IMR-90 (cell line): ENCODE measurements around the gene RBM39. TPM values are rescaled to one million over a fixed set of nuclear protein-coding genes. Genes with fewer than 3 reads are reported as not detected.

Experiments used
- ATAC-seq: fragments of 200-7000 bp; cut with Tn5 transposase; 2 replicates; pipeline ENCODE4 v1.9.1; 2020; ENCODE audit warnings: low read depth, mild to moderate bottlenecking, moderate library complexity
- BruUV-seq: library from RNA; stranded (reverse); fragments of 400-500 nt; replicated peaks from 2 replicates; lab custom pipeline; 2021; lab: Mats Ljungman, UMichigan
- CTCF ChIA-PET: fragments of 300-600 bp; formaldehyde crosslinking; extraction: SDS; loops from one replicate; lab custom pipeline; 2021; ENCODE audit warnings: antibody characterized with exemption; lab: Yijun Ruan, JAX
- POLR2A ChIA-PET: fragments of 300-600 bp; sonication (Branson Sonifier 250); formaldehyde crosslinking; loops from one replicate; lab custom pipeline; 2022; ENCODE audit warnings: antibody characterized with exemption; ENCODE audit not compliant: unreplicated experiment; lab: Charles Lee
- DNase-seq: peaks from one replicate; pipeline ENCODE4 v3.0.0; 2013
- H2AFZ ChIP-seq: replicated peaks from 2 replicates; pipeline ENCODE3; 2013; ENCODE audit warnings: low read length, mild to moderate bottlenecking; ENCODE audit not compliant: poor library complexity
- H2AK5ac ChIP-seq: 2 replicates; pipeline ENCODE4 v1.6.1; 2013; ENCODE audit warnings: low read depth, low read length, inconsistent platforms
- H2AK9ac ChIP-seq: replicated peaks from 2 replicates; pipeline ENCODE3; 2013; ENCODE audit warnings: mild to moderate bottlenecking, low read depth, low read length, moderate library complexity; ENCODE audit not compliant: poor library complexity
- H2BK120ac ChIP-seq: 2 replicates; pipeline ENCODE4 v1.6.1; 2013; ENCODE audit warnings: low read depth, low read length, inconsistent platforms
- H2BK15ac ChIP-seq: 3 replicates; pipeline ENCODE4 v1.6.1; 2013; ENCODE audit warnings: low read depth, low read length, inconsistent platforms
- H2BK20ac ChIP-seq: 2 replicates; pipeline ENCODE4 v1.6.1; 2013; ENCODE audit warnings: low read depth, mild to moderate bottlenecking, inconsistent platforms, low read length, moderate library complexity
- H2BK5ac ChIP-seq: 2 replicates; pipeline ENCODE4 v1.6.1; 2013; ENCODE audit warnings: mild to moderate bottlenecking, low read depth, low read length, inconsistent platforms; ENCODE audit not compliant: poor library complexity, severe bottlenecking
- H3K14ac ChIP-seq: replicated peaks from 2 replicates; pipeline ENCODE4 v1.6.1; 2013; ENCODE audit warnings: low read depth, low read length, inconsistent platforms
- H3K18ac ChIP-seq: 2 replicates; pipeline ENCODE4 v1.6.1; 2013; ENCODE audit warnings: low read depth, low read length, control low read depth
- H3K23ac ChIP-seq: 2 replicates; pipeline ENCODE4 v1.6.1; 2013; ENCODE audit warnings: low read depth, low read length, inconsistent platforms
- H3K27ac ChIP-seq: 2 replicates; pipeline ENCODE4 v1.5.1; 2013; ENCODE audit warnings: mild to moderate bottlenecking, control low read depth, low read length; ENCODE audit not compliant: insufficient read depth
- H3K27me3 ChIP-seq: 2 replicates; pipeline ENCODE4 v1.6.1; 2013; ENCODE audit warnings: low read length; ENCODE audit not compliant: control insufficient read depth, insufficient read depth
- H3K36me3 ChIP-seq: 2 replicates; pipeline ENCODE4 v1.6.1; 2013; ENCODE audit warnings: low read length, mixed read lengths; ENCODE audit not compliant: control insufficient read depth, insufficient read depth
- H3K4ac ChIP-seq: 2 replicates; pipeline ENCODE4 v1.6.1; 2013; ENCODE audit warnings: low read depth, low read length, inconsistent platforms
- H3K4me1 ChIP-seq: 2 replicates; pipeline ENCODE4 v1.6.1; 2013; ENCODE audit warnings: low read length, mixed read lengths; ENCODE audit not compliant: control insufficient read depth, insufficient read depth
- H3K4me2 ChIP-seq: 2 replicates; pipeline ENCODE4 v1.6.1; 2013; ENCODE audit warnings: low read depth, mild to moderate bottlenecking, control low read depth, low read length, moderate library complexity
- H3K4me3 ChIP-seq: 2 replicates; pipeline ENCODE4 v1.5.1; 2013; ENCODE audit warnings: low read depth, mild to moderate bottlenecking, control low read depth, low read length, moderate library complexity; ENCODE audit not compliant: insufficient read depth
- H3K56ac ChIP-seq: 2 replicates; pipeline ENCODE4 v1.6.1; 2013; ENCODE audit warnings: low read length, inconsistent platforms; ENCODE audit not compliant: insufficient read depth; ENCODE audit errors: extremely low read depth
- H3K79me1 ChIP-seq, 2 experiments: 2 replicates each; pipeline ENCODE4 v1.6.1; 2013; ENCODE audit warnings: low read length in 2 of 2, inconsistent platforms in 1 of 2, low read depth in 1 of 2
- H3K9ac ChIP-seq: 2 replicates; pipeline ENCODE4 v1.6.1; 2013; ENCODE audit warnings: low read depth, low read length, control low read depth
- H3K9me1 ChIP-seq: 2 replicates; pipeline ENCODE4 v1.6.1; 2013; ENCODE audit warnings: low read length, inconsistent platforms; ENCODE audit not compliant: insufficient read depth
- H3K9me3 ChIP-seq: 2 replicates; pipeline ENCODE4 v1.6.1; 2013; ENCODE audit warnings: low read length; ENCODE audit not compliant: control insufficient read depth, insufficient read depth
- H4K20me1 ChIP-seq: 2 replicates; pipeline ENCODE4 v1.6.1; 2013; ENCODE audit warnings: low read length, inconsistent platforms; ENCODE audit not compliant: insufficient read depth
- H4K5ac ChIP-seq: 2 replicates; pipeline ENCODE4 v1.6.1; 2013; ENCODE audit warnings: mild to moderate bottlenecking, low read depth, low read length, control low read depth
- H4K8ac ChIP-seq, 2 experiments: 2 replicates each; pipeline ENCODE4 v1.6.1; 2013; ENCODE audit warnings: low read depth in 2 of 2, low read length in 2 of 2, control low read depth in 1 of 2, inconsistent platforms in 1 of 2
- H4K91ac ChIP-seq: 2 replicates; pipeline ENCODE4 v1.6.1; 2013; ENCODE audit warnings: low read depth, low read length, inconsistent platforms; ENCODE audit not compliant: insufficient read depth
- BHLHE40 ChIP-seq: fragments of 150-350 bp; IDR thresholded peaks from 2 replicates; pipeline ENCODE4 v1.6.1; 2016; ENCODE audit warnings: mild to moderate bottlenecking, low read depth, low read length
- CEBPB ChIP-seq: IDR thresholded peaks from 2 replicates; pipeline ENCODE4 v1.6.1; 2012; ENCODE audit warnings: low read depth, low read length, improper control_type of control experiment
- CHD1 ChIP-seq: IDR thresholded peaks from 2 replicates; pipeline ENCODE4 v1.6.1; 2012; ENCODE audit warnings: low read depth, low read length, improper control_type of control experiment
- ELK1 ChIP-seq: fragments of 150-350 bp; IDR thresholded peaks from 2 replicates; pipeline ENCODE4 v1.6.1; 2016; ENCODE audit warnings: low read depth, mild to moderate bottlenecking, low read length, moderate library complexity, borderline replicate concordance
- FOS ChIP-seq: fragments of 150-350 bp; IDR thresholded peaks from 2 replicates; pipeline ENCODE4 v1.6.1; 2016; ENCODE audit warnings: low read depth, low read length
- MAFK ChIP-seq: IDR thresholded peaks from 2 replicates; pipeline ENCODE4 v1.6.1; 2012; ENCODE audit warnings: low read depth, low read length, improper control_type of control experiment
- MAZ ChIP-seq: IDR thresholded peaks from 2 replicates; pipeline ENCODE4 v1.6.1; 2012; ENCODE audit warnings: low read depth, mild to moderate bottlenecking, low read length, improper control_type of control experiment, moderate library complexity, borderline replicate concordance
- MXI1 ChIP-seq: IDR thresholded peaks from 2 replicates; pipeline ENCODE4 v1.6.1; 2012; ENCODE audit warnings: low read depth, mild to moderate bottlenecking, low read length, moderate library complexity, borderline replicate concordance
- NFE2L2 ChIP-seq: fragments of 150-350 bp; IDR thresholded peaks from 2 replicates; pipeline ENCODE4 v1.6.1; 2016; ENCODE audit warnings: low read depth, mild to moderate bottlenecking, low read length
- POLR2A ChIP-seq: IDR thresholded peaks from 2 replicates; pipeline ENCODE4 v1.6.1; 2012; ENCODE audit warnings: mild to moderate bottlenecking, low read depth, low read length
- RAD21 ChIP-seq: IDR thresholded peaks from 2 replicates; pipeline ENCODE4 v1.6.1; 2012; ENCODE audit warnings: low read length, improper control_type of control experiment
- RCOR1 ChIP-seq: IDR thresholded peaks from 2 replicates; pipeline ENCODE4 v1.6.1; 2012; ENCODE audit warnings: mild to moderate bottlenecking, low read length, improper control_type of control experiment; ENCODE audit not compliant: insufficient replicate concordance
- RFX5 ChIP-seq: IDR thresholded peaks from 2 replicates; pipeline ENCODE4 v1.8.0; 2012; ENCODE audit warnings: low read depth, mild to moderate bottlenecking, low read length, moderate library complexity
- SMC3 ChIP-seq: fragments of 150-350 bp; IDR thresholded peaks from 2 replicates; pipeline ENCODE4 v1.6.1; 2016; ENCODE audit warnings: low read depth, mild to moderate bottlenecking, antibody characterized with exemption, low read length, moderate library complexity
- WGBS, 2 experiments: methylation state at CpG; one replicate each; pipeline versions ENCODE4 v1.1.5 to v1.1.7; 2013; ENCODE audit warnings: missing lambda C conversion rate in 2 of 2; ENCODE audit not compliant: insufficient read length in 1 of 2; ENCODE audit errors: extremely low coverage in 2 of 2; 5-methylcytosine and 5-hydroxymethylcytosine counted together
- dilution Hi-C: fragments of 300-500 bp; cut with HindIII; formaldehyde crosslinking; loops from one replicate; pipeline ENCODE4 v1.14.3; 2018; ENCODE audit warnings: low sequenced_read_pairs; ENCODE audit not compliant: unreplicated experiment
- in situ Hi-C: fragments of 300-500 bp; cut with MboI; formaldehyde crosslinking; loops from 3 replicates; pipeline ENCODE4 v1.14.3; 2019; ENCODE audit warnings: low sequenced_read_pairs, inconsistent platforms, mixed read lengths
- intact Hi-C: fragments of 100-400 bp; cut with micrococcal nuclease; formaldehyde crosslinking; loops from 2 replicates; pipeline ENCODE4 v1.10.0; 2022
- polyA plus RNA-seq, 3 experiments: library from polyadenylated mRNA; depleted of rRNA; stranded (reverse); fragments of >200 nt; gene quantifications; 2 replicates each; pipeline ENCODE4 v1.2.3, GENCODE V29; 2012; ENCODE audit warnings: low replicate concordance in 1 of 3
- total RNA-seq: library from RNA; depleted of rRNA; stranded (reverse); fragments of >200 nt; gene quantifications from 2 replicates; pipeline ENCODE4 v1.2.3, GENCODE V29; 2012
- TF ChIP-seq, protein P1 (sequence below): fragments of 150-350 bp; IDR thresholded peaks from 2 replicates; pipeline ENCODE4 v1.6.1; 2017; ENCODE audit warnings: mild to moderate bottlenecking, antibody characterized with exemption, low read length, low read depth
- TF ChIP-seq, protein P2 (sequence below): conservative IDR thresholded peaks from 2 replicates; pipeline ENCODE4 v1.5.1; 2012; ENCODE audit warnings: mild to moderate bottlenecking, low read depth, low read length, improper control_type of control experiment

Gene RBM39
- total and polyA plus RNA-seq, 2 of the 4 experiments (the other 2 are of a cell fraction): 106 to 166 TPM

DNA sequence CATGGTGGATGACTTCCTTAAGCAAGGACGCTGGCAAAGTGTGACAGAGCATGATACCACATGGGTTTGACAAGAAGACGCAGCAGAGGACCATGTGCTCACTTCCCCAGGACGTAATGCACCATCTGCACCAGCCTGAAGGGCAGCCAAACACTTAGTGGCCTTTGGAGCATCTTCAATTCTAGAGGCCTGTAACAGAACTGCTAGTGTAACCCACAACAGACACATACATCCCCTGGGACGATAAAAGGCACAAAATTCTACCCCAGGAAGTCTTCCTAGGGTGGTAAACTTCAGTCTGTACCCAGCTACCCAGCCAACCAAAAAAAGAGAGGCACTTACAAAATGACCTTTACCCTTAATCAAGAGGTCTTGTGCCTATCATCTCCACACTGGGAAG is 68.2 kb downstream of the RBM39 start:
- no peak for ATAC-seq
- WGBS, 2 experiments: 94% methylated on average over 2 of the region's 4 CpGs; no CpG with 5 or more reads in 1 of the 2 experiments
- Histone ChIP-seq H4K5ac (no peak overlapping the region), H3K4me1 (no peaks in the 10 kb centered on the region), H4K91ac (no peak overlapping the region), H3K56ac (no peak overlapping the region), H3K18ac (no peak overlapping the region), H3K23ac (no peak overlapping the region), H3K9me1 (peaks cover 8% of the 10 kb centered on the region; the same call in 1 of the 2 replicates), H3K27me3 (no peaks in the 10 kb centered on the region), H2AFZ (no peak overlapping the region), H3K79me1 (no peaks in the 10 kb centered on the region; a peak in 1 of 4 replicates), H3K36me3 (peaks cover 47% of the 10 kb centered on the region), H2BK20ac (no peak overlapping the region), H3K9ac (no peak overlapping the region), H3K4me3 (no peak overlapping the region), H2BK120ac (no peak overlapping the region), H3K4me2 (no peak overlapping the region), H2AK9ac (peak overlapping the region; percentile 20), H4K8ac (no peak overlapping the region), H3K14ac (no peak overlapping the region), H4K20me1 (no peaks in the 10 kb centered on the region), H2BK15ac (no peak overlapping the region), H2AK5ac (no peak overlapping the region), H3K4ac (no peak overlapping the region), H3K27ac (no peak overlapping the region), H3K9me3 (no peaks in the 10 kb centered on the region), H2BK5ac (no peak overlapping the region)
- dilution Hi-C loops: no loop called here
- intact Hi-C loops: no loop called here
- no peak for DNase-seq
- TF ChIP-seq RAD21 (no peak), BHLHE40 (no peak), FOS (no peak), SMC3 (no peak), ELK1 (no peak), RFX5 (no peak), RCOR1 (no peak), CEBPB (no peak), MXI1 (no peak), MAZ (no peak), NFE2L2 (no peak), MAFK (no peak), POLR2A (no peak), CHD1 (no peak)
- TF ChIP-seq, protein P1, sequence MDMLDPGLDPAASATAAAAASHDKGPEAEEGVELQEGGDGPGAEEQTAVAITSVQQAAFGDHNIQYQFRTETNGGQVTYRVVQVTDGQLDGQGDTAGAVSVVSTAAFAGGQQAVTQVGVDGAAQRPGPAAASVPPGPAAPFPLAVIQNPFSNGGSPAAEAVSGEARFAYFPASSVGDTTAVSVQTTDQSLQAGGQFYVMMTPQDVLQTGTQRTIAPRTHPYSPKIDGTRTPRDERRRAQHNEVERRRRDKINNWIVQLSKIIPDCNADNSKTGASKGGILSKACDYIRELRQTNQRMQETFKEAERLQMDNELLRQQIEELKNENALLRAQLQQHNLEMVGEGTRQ: no peak
- TF ChIP-seq, protein P2, sequence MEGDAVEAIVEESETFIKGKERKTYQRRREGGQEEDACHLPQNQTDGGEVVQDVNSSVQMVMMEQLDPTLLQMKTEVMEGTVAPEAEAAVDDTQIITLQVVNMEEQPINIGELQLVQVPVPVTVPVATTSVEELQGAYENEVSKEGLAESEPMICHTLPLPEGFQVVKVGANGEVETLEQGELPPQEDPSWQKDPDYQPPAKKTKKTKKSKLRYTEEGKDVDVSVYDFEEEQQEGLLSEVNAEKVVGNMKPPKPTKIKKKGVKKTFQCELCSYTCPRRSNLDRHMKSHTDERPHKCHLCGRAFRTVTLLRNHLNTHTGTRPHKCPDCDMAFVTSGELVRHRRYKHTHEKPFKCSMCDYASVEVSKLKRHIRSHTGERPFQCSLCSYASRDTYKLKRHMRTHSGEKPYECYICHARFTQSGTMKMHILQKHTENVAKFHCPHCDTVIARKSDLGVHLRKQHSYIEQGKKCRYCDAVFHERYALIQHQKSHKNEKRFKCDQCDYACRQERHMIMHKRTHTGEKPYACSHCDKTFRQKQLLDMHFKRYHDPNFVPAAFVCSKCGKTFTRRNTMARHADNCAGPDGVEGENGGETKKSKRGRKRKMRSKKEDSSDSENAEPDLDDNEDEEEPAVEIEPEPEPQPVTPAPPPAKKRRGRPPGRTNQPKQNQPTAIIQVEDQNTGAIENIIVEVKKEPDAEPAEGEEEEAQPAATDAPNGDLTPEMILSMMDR: no peak
- in situ Hi-C loops: no loop called here
- POLR2A ChIA-PET: interaction anchor here (0.6 kb wide), 1 partner anchor 376 kb away, joined by 3 read pairs; no protein-coding TSS in a partner anchor
- CTCF ChIA-PET: no interaction called here
- BruUV-seq: no TSS peak
